ENCODE data around the gene KCTD12. TPM values are rescaled to one million over a fixed set of nuclear protein-coding genes. Genes with fewer than 3 reads are reported as not detected.

The KCTD12 gene
- total RNA-seq, 4 donors from 2014 or later: 24.2 to 34.8 (median 27.6) TPM

DNA sequence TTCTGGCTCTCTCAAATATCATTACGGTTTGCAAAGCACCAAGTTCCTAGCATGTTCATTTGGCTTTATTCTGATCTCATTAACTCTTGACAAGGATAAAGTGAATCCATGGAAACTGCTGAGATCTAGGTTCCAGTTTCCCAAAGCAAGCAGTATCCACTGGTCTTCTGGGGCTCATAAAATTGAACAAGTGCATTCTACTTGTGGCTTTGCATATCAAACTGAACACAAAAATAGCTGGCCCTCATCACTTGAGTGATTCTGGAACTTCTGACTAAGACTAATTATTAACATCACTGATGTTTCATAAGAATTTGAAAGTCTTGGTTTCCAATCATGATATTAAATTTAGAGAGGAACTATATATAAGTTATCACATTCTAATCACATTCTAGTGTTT is 6.3 kb upstream of the KCTD12 start:
- Histone ChIP-seq H3K4me3 (no peak overlapping the region), H3K27me3 (peaks cover 2% of the 10 kb centered on the region), H3K4me1 (peaks cover 0 to 2% (median under 1%) of the 10 kb centered on the region in 4 donors), H3K36me3 (no peaks in the 10 kb centered on the region), H3K9me3 (no peaks in the 10 kb centered on the region), H3K27ac (no peak overlapping the region)
- DNase-seq: no peak
- TF ChIP-seq POLR2AphosphoS5 (IDR thresholded peaks at IDR 0.05) (no peak), EP300 (IDR thresholded peaks at IDR 0.05; ENCODE audit: low read depth) (no peak), POLR2A (IDR thresholded peaks at IDR 0.05) (no peak)
- TF ChIP-seq, protein P1, sequence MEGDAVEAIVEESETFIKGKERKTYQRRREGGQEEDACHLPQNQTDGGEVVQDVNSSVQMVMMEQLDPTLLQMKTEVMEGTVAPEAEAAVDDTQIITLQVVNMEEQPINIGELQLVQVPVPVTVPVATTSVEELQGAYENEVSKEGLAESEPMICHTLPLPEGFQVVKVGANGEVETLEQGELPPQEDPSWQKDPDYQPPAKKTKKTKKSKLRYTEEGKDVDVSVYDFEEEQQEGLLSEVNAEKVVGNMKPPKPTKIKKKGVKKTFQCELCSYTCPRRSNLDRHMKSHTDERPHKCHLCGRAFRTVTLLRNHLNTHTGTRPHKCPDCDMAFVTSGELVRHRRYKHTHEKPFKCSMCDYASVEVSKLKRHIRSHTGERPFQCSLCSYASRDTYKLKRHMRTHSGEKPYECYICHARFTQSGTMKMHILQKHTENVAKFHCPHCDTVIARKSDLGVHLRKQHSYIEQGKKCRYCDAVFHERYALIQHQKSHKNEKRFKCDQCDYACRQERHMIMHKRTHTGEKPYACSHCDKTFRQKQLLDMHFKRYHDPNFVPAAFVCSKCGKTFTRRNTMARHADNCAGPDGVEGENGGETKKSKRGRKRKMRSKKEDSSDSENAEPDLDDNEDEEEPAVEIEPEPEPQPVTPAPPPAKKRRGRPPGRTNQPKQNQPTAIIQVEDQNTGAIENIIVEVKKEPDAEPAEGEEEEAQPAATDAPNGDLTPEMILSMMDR (IDR thresholded peaks at IDR 0.05): no peak
- intact Hi-C loops (cut with DNase I; ENCODE audit: low total_unique reads): no loop called here
- 65 to 71% methylated on average over 1 of the region's 1 CpG for WGBS, 2 donors (ENCODE audit: low coverage in 1 of 2)
- in situ Hi-C loops (cut with MboI; ENCODE audit: low pct_ligation_motif_present in 1 of 4, low pct_unique_long_range_greater_than_20kb in 1 of 4, low sequenced_read_pairs in 3 of 4): loop anchor here in 2 of 4 donors (25.0 kb wide), 2 partner anchors 230 to 405 kb away; no protein-coding TSS in a partner anchor

DNA sequence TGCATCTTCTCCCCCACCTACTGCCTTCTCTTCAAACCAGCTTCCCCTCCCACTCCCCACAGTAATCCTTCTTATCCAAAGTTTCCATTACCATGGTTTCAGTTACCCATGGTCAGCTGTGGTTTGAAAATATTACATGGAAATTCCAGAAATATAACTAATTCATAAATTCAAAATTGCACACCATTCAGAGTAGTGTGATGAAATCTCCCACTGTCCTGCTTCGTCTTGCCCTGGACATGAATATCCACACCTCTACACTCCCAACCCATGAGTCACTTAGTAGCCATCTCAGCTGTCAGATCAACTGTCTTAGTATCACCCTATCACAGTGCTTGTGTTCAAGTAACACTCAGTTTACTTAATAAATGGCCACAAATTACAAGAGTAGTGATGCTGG is 3.8 kb upstream of the KCTD12 start:
- no peak for DNase-seq
- Histone ChIP-seq H3K27me3 (peaks cover 6% of the 10 kb centered on the region), H3K4me3 (no peak overlapping the region), H3K9me3 (no peaks in the 10 kb centered on the region), H3K27ac (no peak overlapping the region), H3K4me1 (peaks cover 0 to 11% (median 9%) of the 10 kb centered on the region in 4 donors), H3K36me3 (no peaks in the 10 kb centered on the region)
- intact Hi-C loops (cut with DNase I; ENCODE audit: low total_unique reads): no loop called here
- in situ Hi-C loops (cut with MboI; ENCODE audit: low pct_ligation_motif_present in 1 of 4, low pct_unique_long_range_greater_than_20kb in 1 of 4, low sequenced_read_pairs in 3 of 4): loop anchor here in 2 of 4 donors (25.0 kb wide), 2 partner anchors 228 to 403 kb away; no protein-coding TSS in a partner anchor
- TF ChIP-seq, protein P1 (IDR thresholded peaks at IDR 0.05): no peak
- no peak for TF ChIP-seq POLR2AphosphoS5 (IDR thresholded peaks at IDR 0.05)
- TF ChIP-seq POLR2A (IDR thresholded peaks at IDR 0.05): no peak
- no peak for TF ChIP-seq EP300 (IDR thresholded peaks at IDR 0.05; ENCODE audit: low read depth)
- WGBS, 2 donors (ENCODE audit: low coverage in 1 of 2): 80 to 86% methylated on average over 1 of the region's 1 CpG

DNA sequence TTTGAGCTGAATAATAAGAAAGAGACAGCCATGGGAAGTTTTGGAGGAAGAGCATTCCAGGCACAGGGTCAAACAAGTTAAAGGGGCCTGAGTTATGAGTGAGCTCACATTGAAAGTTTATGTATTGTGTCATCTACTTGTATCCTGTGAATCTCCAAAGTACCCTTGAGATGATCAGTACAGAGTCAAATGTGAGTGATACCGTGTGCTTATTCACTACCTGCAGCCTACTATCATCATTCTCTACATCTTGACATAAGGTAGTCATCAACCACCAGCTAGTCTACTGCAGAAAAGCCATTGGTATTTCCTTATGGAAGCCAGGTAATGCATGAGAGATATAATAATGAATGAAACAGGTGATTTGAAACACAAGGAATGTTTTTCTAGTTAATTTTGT is 3.0 kb upstream of the KCTD12 start:
- 64 to 92% methylated on average over 1 of the region's 1 CpG for WGBS, 2 donors (ENCODE audit: low coverage in 1 of 2)
- Histone ChIP-seq H3K27ac (no peak overlapping the region), H3K9me3 (no peaks in the 10 kb centered on the region), H3K4me3 (no peak overlapping the region), H3K4me1 (peaks cover 0 to 18% (median 12%) of the 10 kb centered on the region in 4 donors), H3K36me3 (no peaks in the 10 kb centered on the region), H3K27me3 (peaks cover 6% of the 10 kb centered on the region)
- no peak for DNase-seq
- TF ChIP-seq EP300 (IDR thresholded peaks at IDR 0.05; ENCODE audit: low read depth) (no peak), POLR2AphosphoS5 (IDR thresholded peaks at IDR 0.05) (no peak)
- TF ChIP-seq, protein P1 (IDR thresholded peaks at IDR 0.05): no peak
- in situ Hi-C loops (cut with MboI; ENCODE audit: low pct_ligation_motif_present in 1 of 4, low pct_unique_long_range_greater_than_20kb in 1 of 4, low sequenced_read_pairs in 3 of 4): loop anchor here in 2 of 4 donors (25.0 kb wide), 2 partner anchors 227 to 402 kb away; no protein-coding TSS in a partner anchor
- intact Hi-C loops (cut with DNase I; ENCODE audit: low total_unique reads): loop anchor here (10.0 kb wide), 1 partner anchor 224 kb away; no protein-coding TSS in a partner anchor

DNA sequence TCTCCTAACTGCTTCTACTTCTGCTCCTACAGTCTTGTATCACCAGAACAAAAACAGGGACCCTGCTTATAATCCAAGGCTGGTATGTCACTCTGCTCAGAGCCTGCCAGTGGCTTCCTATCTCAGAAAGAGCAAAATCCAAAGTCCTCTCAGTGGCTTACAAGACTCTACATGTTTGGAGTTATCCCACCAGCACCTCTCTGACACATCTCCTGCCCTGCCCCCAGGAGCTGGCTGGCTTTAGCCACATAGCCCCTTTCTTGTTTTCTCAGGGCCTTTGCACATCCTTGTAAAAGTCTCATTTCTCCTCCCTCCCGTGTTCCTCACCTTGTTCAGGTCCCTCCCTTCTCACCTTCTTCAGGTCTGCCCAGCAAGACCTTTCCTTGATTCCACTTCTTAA is 2.2 kb upstream of the KCTD12 start:
- no peak for TF ChIP-seq POLR2AphosphoS5 (IDR thresholded peaks at IDR 0.05)
- no peak for TF ChIP-seq POLR2A (IDR thresholded peaks at IDR 0.05)
- TF ChIP-seq, protein P1 (IDR thresholded peaks at IDR 0.05): no peak
- TF ChIP-seq EP300 (IDR thresholded peaks at IDR 0.05; ENCODE audit: low read depth): no peak
- Histone ChIP-seq H3K27me3 (peaks cover 6% of the 10 kb centered on the region), H3K4me1 (peaks cover 0 to 26% (median 14%) of the 10 kb centered on the region in 4 donors), H3K36me3 (no peaks in the 10 kb centered on the region), H3K9me3 (no peaks in the 10 kb centered on the region), H3K4me3 (no peak overlapping the region), H3K27ac (no peak overlapping the region)
- no peak for DNase-seq
- in situ Hi-C loops (cut with MboI; ENCODE audit: low pct_ligation_motif_present in 1 of 4, low pct_unique_long_range_greater_than_20kb in 1 of 4, low sequenced_read_pairs in 3 of 4): loop anchor here in 2 of 4 donors (25.0 kb wide), 2 partner anchors 226 to 401 kb away; no protein-coding TSS in a partner anchor
- WGBS, 2 donors (ENCODE audit: low coverage in 1 of 2): 64 to 67% methylated on average over 1 of the region's 1 CpG
- intact Hi-C loops (cut with DNase I; ENCODE audit: low total_unique reads): loop anchor here (10.0 kb wide), 1 partner anchor 224 kb away; no protein-coding TSS in a partner anchor
